WTC11 (cell line): Measurements from ENCODE around the gene TET3. TPM values are rescaled to one million over a fixed set of nuclear protein-coding genes. Genes with fewer than 3 reads are reported as not detected.

Experiments
- EMX1 ChIP-seq: fragments of 250-450 bp; sonication (Bioruptor Pico); IDR thresholded peaks from 2 replicates; pipeline ENCODE4 v1.8.0; 2021; ENCODE audit warnings: mild to moderate bottlenecking
- FOXP1 ChIP-seq: sonication (generic); formaldehyde crosslinking; IDR thresholded peaks from 2 replicates; pipeline ENCODE4 v1.8.0; 2022; ENCODE audit warnings: missing genetic modification reagents, mild to moderate bottlenecking, moderate library complexity, borderline replicate concordance
- GTF2I ChIP-seq: fragments of 250-450 bp; sonication (Bioruptor Pico); conservative IDR thresholded peaks from 2 replicates; pipeline ENCODE4 v1.4.0; 2021; ENCODE audit warnings: mild to moderate bottlenecking
- KAT7 ChIP-seq: sonication (generic); formaldehyde crosslinking; IDR thresholded peaks from 2 replicates; pipeline ENCODE4 v1.8.1; 2023; ENCODE audit warnings: missing genetic modification reagents, mild to moderate bottlenecking, borderline replicate concordance
- TCF7 ChIP-seq: sonication (generic); formaldehyde crosslinking; IDR thresholded peaks from 2 replicates; pipeline ENCODE4 v1.8.0; 2022; ENCODE audit warnings: mild to moderate bottlenecking, low read depth, missing genetic modification reagents, moderate library complexity
- ZNF263 ChIP-seq: sonication (generic); formaldehyde crosslinking; IDR thresholded peaks from 2 replicates; pipeline ENCODE4 v1.8.1; 2022; ENCODE audit warnings: low read depth, mild to moderate bottlenecking, moderate library complexity, missing genetic modification reagents
- total RNA-seq: library from RNA; stranded (reverse); gene quantifications from 3 replicates; pipeline ENCODE4 v1.2.3, GENCODE V29; 2021
- TF ChIP-seq, protein P1 (sequence below): sonication (generic); formaldehyde crosslinking; IDR thresholded peaks from 2 replicates; pipeline ENCODE4 v1.8.0; 2023; ENCODE audit warnings: missing genetic modification reagents, mild to moderate bottlenecking, borderline replicate concordance
- TF ChIP-seq, protein P2 (sequence below): sonication (generic); formaldehyde crosslinking; IDR thresholded peaks from 2 replicates; pipeline ENCODE4 v1.8.1; 2022; ENCODE audit warnings: low read depth, missing genetic modification reagents, borderline replicate concordance
- TF ChIP-seq, protein P3 (sequence below): sonication (generic); formaldehyde crosslinking; IDR thresholded peaks from 2 replicates; pipeline ENCODE4 v1.8.0; 2022; ENCODE audit warnings: missing genetic modification reagents
- TF ChIP-seq, protein P4 (sequence below): sonication (generic); formaldehyde crosslinking; IDR thresholded peaks from 2 replicates; pipeline ENCODE4 v1.8.0; 2022; ENCODE audit warnings: mild to moderate bottlenecking, missing genetic modification reagents
- TF ChIP-seq, protein P5 (sequence below): sonication (generic); formaldehyde crosslinking; IDR thresholded peaks from 2 replicates; pipeline ENCODE4 v1.8.1; 2023; ENCODE audit warnings: mild to moderate bottlenecking, missing genetic modification reagents
- TF ChIP-seq, protein P6 (sequence below): sonication (generic); formaldehyde crosslinking; IDR thresholded peaks from 2 replicates; pipeline ENCODE4 v1.8.1; 2023; ENCODE audit warnings: mild to moderate bottlenecking, missing genetic modification reagents, borderline replicate concordance
- TF ChIP-seq, protein P7 (sequence below): sonication (generic); formaldehyde crosslinking; IDR thresholded peaks from 2 replicates; pipeline ENCODE4 v1.8.1; 2023; ENCODE audit warnings: mild to moderate bottlenecking, moderate library complexity, missing genetic modification reagents
- TF ChIP-seq, protein P8 (sequence below): sonication (generic); formaldehyde crosslinking; IDR thresholded peaks from 2 replicates; pipeline ENCODE4 v1.8.1; 2023; ENCODE audit warnings: mild to moderate bottlenecking, missing genetic modification reagents, moderate library complexity

Gene TET3
- total RNA-seq, 1 experiment from 2014 or later: 19.3 TPM

DNA sequence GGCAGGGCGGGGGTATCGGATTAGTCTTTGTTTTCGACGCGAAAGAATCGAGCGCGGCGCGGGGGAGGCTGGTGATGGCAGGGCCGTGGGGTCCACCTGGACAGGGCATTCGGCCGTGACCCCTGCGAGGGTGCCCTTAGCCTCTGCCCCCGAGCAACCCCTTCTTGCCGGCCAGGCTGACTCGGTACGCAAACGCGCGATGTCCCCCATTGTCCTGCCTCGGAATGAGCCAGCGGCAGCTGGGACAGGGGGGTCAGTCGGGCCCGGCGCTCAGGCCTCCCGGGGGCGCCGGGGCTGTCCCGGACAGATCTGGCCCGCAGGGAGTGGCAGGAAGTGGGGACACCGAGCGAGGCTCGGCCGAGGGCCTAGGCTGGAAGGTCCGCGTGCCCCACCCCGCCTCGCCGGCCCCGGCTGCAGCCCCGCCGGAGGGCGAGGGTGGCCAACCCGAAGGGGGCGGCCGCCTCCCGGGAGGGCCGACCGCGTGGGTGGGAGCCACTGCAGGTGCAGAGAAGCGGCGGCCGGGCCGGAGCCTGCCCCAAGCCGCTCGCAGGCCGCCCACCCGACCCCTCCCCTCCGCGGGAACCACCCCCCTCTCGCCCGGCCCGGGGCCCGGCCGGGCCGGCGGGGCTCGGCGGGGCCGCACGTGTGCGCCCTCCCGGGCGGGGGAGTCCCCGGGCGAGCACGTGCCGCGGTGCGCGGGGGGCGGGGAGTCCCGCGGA is at the start of gene TET3 (continued):
- TF ChIP-seq, protein P1, sequence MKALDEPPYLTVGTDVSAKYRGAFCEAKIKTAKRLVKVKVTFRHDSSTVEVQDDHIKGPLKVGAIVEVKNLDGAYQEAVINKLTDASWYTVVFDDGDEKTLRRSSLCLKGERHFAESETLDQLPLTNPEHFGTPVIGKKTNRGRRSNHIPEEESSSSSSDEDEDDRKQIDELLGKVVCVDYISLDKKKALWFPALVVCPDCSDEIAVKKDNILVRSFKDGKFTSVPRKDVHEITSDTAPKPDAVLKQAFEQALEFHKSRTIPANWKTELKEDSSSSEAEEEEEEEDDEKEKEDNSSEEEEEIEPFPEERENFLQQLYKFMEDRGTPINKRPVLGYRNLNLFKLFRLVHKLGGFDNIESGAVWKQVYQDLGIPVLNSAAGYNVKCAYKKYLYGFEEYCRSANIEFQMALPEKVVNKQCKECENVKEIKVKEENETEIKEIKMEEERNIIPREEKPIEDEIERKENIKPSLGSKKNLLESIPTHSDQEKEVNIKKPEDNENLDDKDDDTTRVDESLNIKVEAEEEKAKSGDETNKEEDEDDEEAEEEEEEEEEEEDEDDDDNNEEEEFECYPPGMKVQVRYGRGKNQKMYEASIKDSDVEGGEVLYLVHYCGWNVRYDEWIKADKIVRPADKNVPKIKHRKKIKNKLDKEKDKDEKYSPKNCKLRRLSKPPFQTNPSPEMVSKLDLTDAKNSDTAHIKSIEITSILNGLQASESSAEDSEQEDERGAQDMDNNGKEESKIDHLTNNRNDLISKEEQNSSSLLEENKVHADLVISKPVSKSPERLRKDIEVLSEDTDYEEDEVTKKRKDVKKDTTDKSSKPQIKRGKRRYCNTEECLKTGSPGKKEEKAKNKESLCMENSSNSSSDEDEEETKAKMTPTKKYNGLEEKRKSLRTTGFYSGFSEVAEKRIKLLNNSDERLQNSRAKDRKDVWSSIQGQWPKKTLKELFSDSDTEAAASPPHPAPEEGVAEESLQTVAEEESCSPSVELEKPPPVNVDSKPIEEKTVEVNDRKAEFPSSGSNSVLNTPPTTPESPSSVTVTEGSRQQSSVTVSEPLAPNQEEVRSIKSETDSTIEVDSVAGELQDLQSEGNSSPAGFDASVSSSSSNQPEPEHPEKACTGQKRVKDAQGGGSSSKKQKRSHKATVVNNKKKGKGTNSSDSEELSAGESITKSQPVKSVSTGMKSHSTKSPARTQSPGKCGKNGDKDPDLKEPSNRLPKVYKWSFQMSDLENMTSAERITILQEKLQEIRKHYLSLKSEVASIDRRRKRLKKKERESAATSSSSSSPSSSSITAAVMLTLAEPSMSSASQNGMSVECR (CRISPR knock-in tag): 0 out of 2 replicates have a peak, but pooled peaks have one; percentile 52
- TF ChIP-seq EMX1 (CRISPR knock-in tag) (no peak), TCF7 (no peak), GTF2I (CRISPR knock-in tag) (no peak), KAT7 (CRISPR knock-in tag) (no peak), ZNF263 (no peak), FOXP1 (CRISPR knock-in tag) (no peak; the same call in 1 of the 2 replicates)
- TF ChIP-seq, protein P2, sequence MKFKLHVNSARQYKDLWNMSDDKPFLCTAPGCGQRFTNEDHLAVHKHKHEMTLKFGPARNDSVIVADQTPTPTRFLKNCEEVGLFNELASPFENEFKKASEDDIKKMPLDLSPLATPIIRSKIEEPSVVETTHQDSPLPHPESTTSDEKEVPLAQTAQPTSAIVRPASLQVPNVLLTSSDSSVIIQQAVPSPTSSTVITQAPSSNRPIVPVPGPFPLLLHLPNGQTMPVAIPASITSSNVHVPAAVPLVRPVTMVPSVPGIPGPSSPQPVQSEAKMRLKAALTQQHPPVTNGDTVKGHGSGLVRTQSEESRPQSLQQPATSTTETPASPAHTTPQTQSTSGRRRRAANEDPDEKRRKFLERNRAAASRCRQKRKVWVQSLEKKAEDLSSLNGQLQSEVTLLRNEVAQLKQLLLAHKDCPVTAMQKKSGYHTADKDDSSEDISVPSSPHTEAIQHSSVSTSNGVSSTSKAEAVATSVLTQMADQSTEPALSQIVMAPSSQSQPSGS (CRISPR knock-in tag): no peak
- TF ChIP-seq, protein P3, sequence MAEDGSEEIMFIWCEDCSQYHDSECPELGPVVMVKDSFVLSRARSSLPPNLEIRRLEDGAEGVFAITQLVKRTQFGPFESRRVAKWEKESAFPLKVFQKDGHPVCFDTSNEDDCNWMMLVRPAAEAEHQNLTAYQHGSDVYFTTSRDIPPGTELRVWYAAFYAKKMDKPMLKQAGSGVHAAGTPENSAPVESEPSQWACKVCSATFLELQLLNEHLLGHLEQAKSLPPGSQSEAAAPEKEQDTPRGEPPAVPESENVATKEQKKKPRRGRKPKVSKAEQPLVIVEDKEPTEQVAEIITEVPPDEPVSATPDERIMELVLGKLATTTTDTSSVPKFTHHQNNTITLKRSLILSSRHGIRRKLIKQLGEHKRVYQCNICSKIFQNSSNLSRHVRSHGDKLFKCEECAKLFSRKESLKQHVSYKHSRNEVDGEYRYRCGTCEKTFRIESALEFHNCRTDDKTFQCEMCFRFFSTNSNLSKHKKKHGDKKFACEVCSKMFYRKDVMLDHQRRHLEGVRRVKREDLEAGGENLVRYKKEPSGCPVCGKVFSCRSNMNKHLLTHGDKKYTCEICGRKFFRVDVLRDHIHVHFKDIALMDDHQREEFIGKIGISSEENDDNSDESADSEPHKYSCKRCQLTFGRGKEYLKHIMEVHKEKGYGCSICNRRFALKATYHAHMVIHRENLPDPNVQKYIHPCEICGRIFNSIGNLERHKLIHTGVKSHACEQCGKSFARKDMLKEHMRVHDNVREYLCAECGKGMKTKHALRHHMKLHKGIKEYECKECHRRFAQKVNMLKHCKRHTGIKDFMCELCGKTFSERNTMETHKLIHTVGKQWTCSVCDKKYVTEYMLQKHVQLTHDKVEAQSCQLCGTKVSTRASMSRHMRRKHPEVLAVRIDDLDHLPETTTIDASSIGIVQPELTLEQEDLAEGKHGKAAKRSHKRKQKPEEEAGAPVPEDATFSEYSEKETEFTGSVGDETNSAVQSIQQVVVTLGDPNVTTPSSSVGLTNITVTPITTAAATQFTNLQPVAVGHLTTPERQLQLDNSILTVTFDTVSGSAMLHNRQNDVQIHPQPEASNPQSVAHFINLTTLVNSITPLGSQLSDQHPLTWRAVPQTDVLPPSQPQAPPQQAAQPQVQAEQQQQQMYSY (CRISPR knock-in tag): no peak
- TF ChIP-seq, protein P4, sequence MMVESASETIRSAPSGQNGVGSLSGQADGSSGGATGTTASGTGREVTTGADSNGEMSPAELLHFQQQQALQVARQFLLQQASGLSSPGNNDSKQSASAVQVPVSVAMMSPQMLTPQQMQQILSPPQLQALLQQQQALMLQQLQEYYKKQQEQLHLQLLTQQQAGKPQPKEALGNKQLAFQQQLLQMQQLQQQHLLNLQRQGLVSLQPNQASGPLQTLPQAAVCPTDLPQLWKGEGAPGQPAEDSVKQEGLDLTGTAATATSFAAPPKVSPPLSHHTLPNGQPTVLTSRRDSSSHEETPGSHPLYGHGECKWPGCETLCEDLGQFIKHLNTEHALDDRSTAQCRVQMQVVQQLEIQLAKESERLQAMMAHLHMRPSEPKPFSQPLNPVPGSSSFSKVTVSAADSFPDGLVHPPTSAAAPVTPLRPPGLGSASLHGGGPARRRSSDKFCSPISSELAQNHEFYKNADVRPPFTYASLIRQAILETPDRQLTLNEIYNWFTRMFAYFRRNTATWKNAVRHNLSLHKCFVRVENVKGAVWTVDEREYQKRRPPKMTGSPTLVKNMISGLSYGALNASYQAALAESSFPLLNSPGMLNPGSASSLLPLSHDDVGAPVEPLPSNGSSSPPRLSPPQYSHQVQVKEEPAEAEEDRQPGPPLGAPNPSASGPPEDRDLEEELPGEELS (CRISPR knock-in tag): 0 out of 2 replicates have a peak, but pooled peaks have one; percentile 57
- TF ChIP-seq, protein P5, sequence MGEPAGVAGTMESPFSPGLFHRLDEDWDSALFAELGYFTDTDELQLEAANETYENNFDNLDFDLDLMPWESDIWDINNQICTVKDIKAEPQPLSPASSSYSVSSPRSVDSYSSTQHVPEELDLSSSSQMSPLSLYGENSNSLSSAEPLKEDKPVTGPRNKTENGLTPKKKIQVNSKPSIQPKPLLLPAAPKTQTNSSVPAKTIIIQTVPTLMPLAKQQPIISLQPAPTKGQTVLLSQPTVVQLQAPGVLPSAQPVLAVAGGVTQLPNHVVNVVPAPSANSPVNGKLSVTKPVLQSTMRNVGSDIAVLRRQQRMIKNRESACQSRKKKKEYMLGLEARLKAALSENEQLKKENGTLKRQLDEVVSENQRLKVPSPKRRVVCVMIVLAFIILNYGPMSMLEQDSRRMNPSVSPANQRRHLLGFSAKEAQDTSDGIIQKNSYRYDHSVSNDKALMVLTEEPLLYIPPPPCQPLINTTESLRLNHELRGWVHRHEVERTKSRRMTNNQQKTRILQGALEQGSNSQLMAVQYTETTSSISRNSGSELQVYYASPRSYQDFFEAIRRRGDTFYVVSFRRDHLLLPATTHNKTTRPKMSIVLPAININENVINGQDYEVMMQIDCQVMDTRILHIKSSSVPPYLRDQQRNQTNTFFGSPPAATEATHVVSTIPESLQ: no peak
- TF ChIP-seq, protein P6, sequence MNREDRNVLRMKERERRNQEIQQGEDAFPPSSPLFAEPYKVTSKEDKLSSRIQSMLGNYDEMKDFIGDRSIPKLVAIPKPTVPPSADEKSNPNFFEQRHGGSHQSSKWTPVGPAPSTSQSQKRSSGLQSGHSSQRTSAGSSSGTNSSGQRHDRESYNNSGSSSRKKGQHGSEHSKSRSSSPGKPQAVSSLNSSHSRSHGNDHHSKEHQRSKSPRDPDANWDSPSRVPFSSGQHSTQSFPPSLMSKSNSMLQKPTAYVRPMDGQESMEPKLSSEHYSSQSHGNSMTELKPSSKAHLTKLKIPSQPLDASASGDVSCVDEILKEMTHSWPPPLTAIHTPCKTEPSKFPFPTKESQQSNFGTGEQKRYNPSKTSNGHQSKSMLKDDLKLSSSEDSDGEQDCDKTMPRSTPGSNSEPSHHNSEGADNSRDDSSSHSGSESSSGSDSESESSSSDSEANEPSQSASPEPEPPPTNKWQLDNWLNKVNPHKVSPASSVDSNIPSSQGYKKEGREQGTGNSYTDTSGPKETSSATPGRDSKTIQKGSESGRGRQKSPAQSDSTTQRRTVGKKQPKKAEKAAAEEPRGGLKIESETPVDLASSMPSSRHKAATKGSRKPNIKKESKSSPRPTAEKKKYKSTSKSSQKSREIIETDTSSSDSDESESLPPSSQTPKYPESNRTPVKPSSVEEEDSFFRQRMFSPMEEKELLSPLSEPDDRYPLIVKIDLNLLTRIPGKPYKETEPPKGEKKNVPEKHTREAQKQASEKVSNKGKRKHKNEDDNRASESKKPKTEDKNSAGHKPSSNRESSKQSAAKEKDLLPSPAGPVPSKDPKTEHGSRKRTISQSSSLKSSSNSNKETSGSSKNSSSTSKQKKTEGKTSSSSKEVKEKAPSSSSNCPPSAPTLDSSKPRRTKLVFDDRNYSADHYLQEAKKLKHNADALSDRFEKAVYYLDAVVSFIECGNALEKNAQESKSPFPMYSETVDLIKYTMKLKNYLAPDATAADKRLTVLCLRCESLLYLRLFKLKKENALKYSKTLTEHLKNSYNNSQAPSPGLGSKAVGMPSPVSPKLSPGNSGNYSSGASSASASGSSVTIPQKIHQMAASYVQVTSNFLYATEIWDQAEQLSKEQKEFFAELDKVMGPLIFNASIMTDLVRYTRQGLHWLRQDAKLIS (CRISPR knock-in tag): no peak
- TF ChIP-seq, protein P7, sequence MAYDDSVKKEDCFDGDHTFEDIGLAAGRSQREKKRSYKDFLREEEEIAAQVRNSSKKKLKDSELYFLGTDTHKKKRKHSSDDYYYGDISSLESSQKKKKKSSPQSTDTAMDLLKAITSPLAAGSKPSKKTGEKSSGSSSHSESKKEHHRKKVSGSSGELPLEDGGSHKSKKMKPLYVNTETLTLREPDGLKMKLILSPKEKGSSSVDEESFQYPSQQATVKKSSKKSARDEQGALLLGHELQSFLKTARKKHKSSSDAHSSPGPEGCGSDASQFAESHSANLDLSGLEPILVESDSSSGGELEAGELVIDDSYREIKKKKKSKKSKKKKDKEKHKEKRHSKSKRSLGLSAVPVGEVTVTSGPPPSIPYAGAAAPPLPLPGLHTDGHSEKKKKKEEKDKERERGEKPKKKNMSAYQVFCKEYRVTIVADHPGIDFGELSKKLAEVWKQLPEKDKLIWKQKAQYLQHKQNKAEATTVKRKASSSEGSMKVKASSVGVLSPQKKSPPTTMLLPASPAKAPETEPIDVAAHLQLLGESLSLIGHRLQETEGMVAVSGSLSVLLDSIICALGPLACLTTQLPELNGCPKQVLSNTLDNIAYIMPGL: peak; percentile 74
- TF ChIP-seq, protein P8, sequence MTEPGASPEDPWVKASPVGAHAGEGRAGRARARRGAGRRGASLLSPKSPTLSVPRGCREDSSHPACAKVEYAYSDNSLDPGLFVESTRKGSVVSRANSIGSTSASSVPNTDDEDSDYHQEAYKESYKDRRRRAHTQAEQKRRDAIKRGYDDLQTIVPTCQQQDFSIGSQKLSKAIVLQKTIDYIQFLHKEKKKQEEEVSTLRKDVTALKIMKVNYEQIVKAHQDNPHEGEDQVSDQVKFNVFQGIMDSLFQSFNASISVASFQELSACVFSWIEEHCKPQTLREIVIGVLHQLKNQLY (CRISPR knock-in tag): no peak
